Measurements from ENCODE around the gene RFESD. TPM values are rescaled to one million over a fixed set of nuclear protein-coding genes. Genes with fewer than 3 reads are reported as not detected.

The RFESD gene
- total RNA-seq, 2 experiments from 2014 or later = 1.3 to 1.5 TPM

DNA sequence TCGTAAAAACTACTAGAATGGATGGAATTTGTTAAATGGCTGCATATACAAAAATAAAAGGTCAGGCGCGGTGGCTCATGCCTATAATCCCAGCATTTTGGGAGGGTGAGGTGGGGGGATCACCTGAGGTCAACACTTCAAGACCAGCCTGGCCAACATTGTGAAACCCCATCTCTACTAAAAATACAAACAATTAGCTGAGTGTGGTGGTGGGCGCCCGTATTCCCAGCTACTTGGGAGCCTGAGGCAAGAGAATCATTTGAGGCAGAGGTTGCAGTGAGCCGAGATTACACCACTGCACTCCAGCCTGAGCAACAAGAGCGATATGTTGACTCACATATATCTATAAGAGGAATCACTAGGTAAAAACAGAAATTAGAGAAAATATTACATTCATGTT, 36.0 kb upstream of the RFESD start:
- Histone ChIP-seq H3K4me3 (ENCODE audit: low read length) (no peak overlapping the region), H3K9me3 (ENCODE audit: control insufficient read depth in 1 of 2, insufficient read depth in 1 of 2, low read length in 2 of 2) (peaks cover 0 to 8% of the 10 kb centered on the region in 2 experiments), H3K36me3 (ENCODE audit: insufficient read depth, low read length) (no peaks in the 10 kb centered on the region), H3K27ac (ENCODE audit: low read depth in 1 of 2, low read length in 2 of 2) (no peak overlapping the region), H3K4me1 (ENCODE audit: insufficient read depth, low read length) (no peaks in the 10 kb centered on the region), H3K27me3 (ENCODE audit: control insufficient read depth in 1 of 2, insufficient read depth in 2 of 2, low read length in 2 of 2) (no peaks in the 10 kb centered on the region)
- intact Hi-C loops (cut with DNase I, micrococcal nuclease) = no loop called here
- Mint-ChIP-seq H3K4me3 (no peak overlapping the region), H3K27me3 (no peaks in the 10 kb centered on the region), H3K9me3 (peaks cover 6% of the 10 kb centered on the region), H3K36me3 (ENCODE audit: low read depth) (peaks cover 23% of the 10 kb centered on the region), H3K27ac (no peak overlapping the region), H3K4me1 (ENCODE audit: low read depth) (peaks cover 15% of the 10 kb centered on the region)
- ChIA-PET POLR2A (interaction anchor here (3.4 kb wide), 1 partner anchor 11 kb away, joined by 11 read pairs; no protein-coding TSS in a partner anchor), CTCF (interaction anchor here (0.7 kb wide), 1 partner anchor 663 kb away, joined by 4 read pairs; no protein-coding TSS in a partner anchor)
- DNase-seq = no peak
- TF ChIP-seq, protein P1, sequence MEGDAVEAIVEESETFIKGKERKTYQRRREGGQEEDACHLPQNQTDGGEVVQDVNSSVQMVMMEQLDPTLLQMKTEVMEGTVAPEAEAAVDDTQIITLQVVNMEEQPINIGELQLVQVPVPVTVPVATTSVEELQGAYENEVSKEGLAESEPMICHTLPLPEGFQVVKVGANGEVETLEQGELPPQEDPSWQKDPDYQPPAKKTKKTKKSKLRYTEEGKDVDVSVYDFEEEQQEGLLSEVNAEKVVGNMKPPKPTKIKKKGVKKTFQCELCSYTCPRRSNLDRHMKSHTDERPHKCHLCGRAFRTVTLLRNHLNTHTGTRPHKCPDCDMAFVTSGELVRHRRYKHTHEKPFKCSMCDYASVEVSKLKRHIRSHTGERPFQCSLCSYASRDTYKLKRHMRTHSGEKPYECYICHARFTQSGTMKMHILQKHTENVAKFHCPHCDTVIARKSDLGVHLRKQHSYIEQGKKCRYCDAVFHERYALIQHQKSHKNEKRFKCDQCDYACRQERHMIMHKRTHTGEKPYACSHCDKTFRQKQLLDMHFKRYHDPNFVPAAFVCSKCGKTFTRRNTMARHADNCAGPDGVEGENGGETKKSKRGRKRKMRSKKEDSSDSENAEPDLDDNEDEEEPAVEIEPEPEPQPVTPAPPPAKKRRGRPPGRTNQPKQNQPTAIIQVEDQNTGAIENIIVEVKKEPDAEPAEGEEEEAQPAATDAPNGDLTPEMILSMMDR (IDR thresholded peaks at IDR 0.05) = no peak
- no peak for ATAC-seq (ENCODE audit: poor library complexity)

DNA sequence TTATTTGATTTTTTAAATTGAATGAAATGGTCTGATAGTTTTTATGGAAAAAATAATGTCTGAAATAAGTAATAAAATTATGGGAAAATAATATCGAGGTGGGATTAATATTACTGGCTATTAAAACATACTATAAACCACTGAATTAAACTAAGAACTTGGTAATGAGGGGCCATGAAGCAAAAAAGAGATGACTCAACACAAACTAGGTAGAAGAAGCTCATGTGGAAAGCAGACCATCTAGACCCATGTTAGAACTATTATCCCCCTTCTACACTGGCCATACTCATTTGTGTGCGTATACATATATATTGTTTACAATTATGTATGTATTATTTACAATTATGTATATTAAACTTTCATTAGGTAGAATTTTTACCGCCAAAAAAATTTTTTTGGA, 35.2 kb upstream of the RFESD start:
- CTCF ChIA-PET = no interaction called here
- peaks cover 23% of the 10 kb centered on the region for H3K36me3 Mint-ChIP-seq (ENCODE audit: low read depth)
- POLR2A ChIA-PET = interaction anchor here (1.3 to 3.4 kb wide), 2 partner anchors 10 to 56 kb away, joined by 3 to 11 read pairs; partner anchors contain the start of genes ARSK and SKIC3

DNA sequence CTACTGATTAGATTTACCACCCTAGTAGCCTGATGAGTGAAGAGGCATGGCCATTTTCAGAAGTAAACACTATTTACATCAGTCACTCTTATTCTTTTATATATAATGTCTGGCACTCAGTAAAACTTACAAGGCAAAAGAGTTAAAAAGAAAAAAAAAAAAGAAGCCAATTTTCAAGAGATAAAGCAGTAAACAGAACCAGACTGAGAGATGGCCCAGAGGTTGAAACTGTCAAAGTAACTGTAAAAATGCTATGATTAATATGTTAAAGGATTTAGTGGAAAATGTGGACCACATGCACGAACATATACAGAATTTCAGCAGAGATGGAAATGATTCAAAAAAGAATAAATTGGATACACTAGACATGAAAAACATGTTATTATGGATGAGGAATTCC, 33.1 kb upstream of the RFESD start:
- no peak for DNase-seq
- Histone ChIP-seq H3K9me3 (ENCODE audit: control insufficient read depth in 1 of 2, insufficient read depth in 1 of 2, low read length in 2 of 2) (peaks cover 0 to 8% of the 10 kb centered on the region in 2 experiments), H3K27me3 (ENCODE audit: control insufficient read depth in 1 of 2, insufficient read depth in 2 of 2, low read length in 2 of 2) (no peaks in the 10 kb centered on the region), H3K4me1 (ENCODE audit: insufficient read depth, low read length) (no peaks in the 10 kb centered on the region), H3K27ac (ENCODE audit: low read depth in 1 of 2, low read length in 2 of 2) (no peak overlapping the region), H3K4me3 (ENCODE audit: low read length) (no peak overlapping the region), H3K36me3 (ENCODE audit: insufficient read depth, low read length) (no peaks in the 10 kb centered on the region)
- Mint-ChIP-seq H3K36me3 (ENCODE audit: low read depth) (peaks cover 23% of the 10 kb centered on the region), H3K27ac (no peak overlapping the region), H3K4me1 (ENCODE audit: low read depth) (peaks cover 39% of the 10 kb centered on the region), H3K4me3 (no peak overlapping the region), H3K27me3 (no peaks in the 10 kb centered on the region), H3K9me3 (peaks cover 6% of the 10 kb centered on the region)
- intact Hi-C loops (cut with DNase I, micrococcal nuclease) = no loop called here
- ChIA-PET CTCF (no interaction called here), POLR2A (no interaction called here)
- TF ChIP-seq, protein P1 (IDR thresholded peaks at IDR 0.05) = no peak
- no peak for ATAC-seq (ENCODE audit: poor library complexity)

More for the DNA sequence above, 35.2 kb upstream of the RFESD start:
- no peaks in the 10 kb centered on the region for H3K27me3 ChIP-seq (ENCODE audit: control insufficient read depth in 1 of 2, insufficient read depth in 2 of 2, low read length in 2 of 2)
- Mint-ChIP-seq H3K4me3 (no peak overlapping the region), H3K4me1 (ENCODE audit: low read depth) (peaks cover 22% of the 10 kb centered on the region), H3K9me3 (peaks cover 6% of the 10 kb centered on the region), H3K27me3 (no peaks in the 10 kb centered on the region), H3K27ac (no peak overlapping the region)
- H3K4me3 ChIP-seq (ENCODE audit: low read length) = no peak overlapping the region
- H3K9me3 ChIP-seq (ENCODE audit: control insufficient read depth in 1 of 2, insufficient read depth in 1 of 2, low read length in 2 of 2) = peaks cover 0 to 8% of the 10 kb centered on the region in 2 experiments
- TF ChIP-seq, protein P1 (IDR thresholded peaks at IDR 0.05) = no peak
- intact Hi-C loops (cut with DNase I, micrococcal nuclease) = no loop called here
- ATAC-seq (ENCODE audit: poor library complexity) (no peak), DNase-seq (no peak)
- H3K4me1 ChIP-seq (ENCODE audit: insufficient read depth, low read length) = no peaks in the 10 kb centered on the region
- no peak overlapping the region for H3K27ac ChIP-seq (ENCODE audit: low read depth in 1 of 2, low read length in 2 of 2)
- H3K36me3 ChIP-seq (ENCODE audit: insufficient read depth, low read length) = no peaks in the 10 kb centered on the region

Measured in CD4-positive, alpha-beta T cell (primary cell).